ENCODE measurements around the gene PKN2.

PKN2 gene

DNA sequence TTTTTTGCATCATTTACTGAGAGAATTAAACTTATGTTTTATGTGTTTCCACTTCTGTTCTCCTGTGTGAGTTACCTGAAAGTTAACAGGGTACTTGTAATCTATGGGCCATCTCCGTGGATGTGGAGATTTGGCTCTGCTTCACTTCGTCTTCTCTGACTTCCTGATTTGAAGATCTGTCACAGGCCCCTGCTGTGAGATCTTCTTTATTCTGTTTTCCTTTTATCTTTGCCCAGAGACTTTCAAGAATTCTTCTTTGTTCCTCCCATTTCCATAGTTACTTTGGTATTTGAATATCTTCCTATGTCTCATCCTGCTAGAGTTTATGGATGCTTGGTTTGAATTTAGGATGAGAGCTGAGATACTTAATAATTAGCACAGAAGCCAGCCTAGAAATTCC lies 35.4 kb upstream of the PKN2 start:
- TF ChIP-seq, protein P1, sequence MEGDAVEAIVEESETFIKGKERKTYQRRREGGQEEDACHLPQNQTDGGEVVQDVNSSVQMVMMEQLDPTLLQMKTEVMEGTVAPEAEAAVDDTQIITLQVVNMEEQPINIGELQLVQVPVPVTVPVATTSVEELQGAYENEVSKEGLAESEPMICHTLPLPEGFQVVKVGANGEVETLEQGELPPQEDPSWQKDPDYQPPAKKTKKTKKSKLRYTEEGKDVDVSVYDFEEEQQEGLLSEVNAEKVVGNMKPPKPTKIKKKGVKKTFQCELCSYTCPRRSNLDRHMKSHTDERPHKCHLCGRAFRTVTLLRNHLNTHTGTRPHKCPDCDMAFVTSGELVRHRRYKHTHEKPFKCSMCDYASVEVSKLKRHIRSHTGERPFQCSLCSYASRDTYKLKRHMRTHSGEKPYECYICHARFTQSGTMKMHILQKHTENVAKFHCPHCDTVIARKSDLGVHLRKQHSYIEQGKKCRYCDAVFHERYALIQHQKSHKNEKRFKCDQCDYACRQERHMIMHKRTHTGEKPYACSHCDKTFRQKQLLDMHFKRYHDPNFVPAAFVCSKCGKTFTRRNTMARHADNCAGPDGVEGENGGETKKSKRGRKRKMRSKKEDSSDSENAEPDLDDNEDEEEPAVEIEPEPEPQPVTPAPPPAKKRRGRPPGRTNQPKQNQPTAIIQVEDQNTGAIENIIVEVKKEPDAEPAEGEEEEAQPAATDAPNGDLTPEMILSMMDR (conservative IDR thresholded peaks at IDR 0.05), result no peak
- no peak overlapping the region for H3K27ac ChIP-seq

DNA sequence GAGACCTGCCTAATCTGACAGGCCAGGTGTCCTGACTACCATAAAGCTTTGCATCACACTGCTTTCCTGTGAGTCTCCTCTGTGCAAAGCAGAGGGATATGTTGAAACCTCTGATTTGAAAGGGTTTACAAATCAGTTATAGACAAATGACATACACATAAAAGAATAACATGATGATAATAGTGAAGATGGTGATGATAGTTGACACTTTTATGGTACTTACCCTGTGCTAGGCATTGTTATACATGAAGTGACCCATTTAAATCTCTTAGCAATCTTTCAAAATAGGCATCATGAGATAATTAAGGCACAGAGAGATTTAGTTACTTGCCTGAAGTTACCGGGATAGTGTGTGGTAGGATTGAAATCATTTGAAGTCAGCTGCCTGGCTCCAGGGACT lies 34.1 kb upstream of the PKN2 start:
- TF ChIP-seq, protein P1 (conservative IDR thresholded peaks at IDR 0.05), result no peak
- no peak overlapping the region for H3K27ac ChIP-seq

DNA sequence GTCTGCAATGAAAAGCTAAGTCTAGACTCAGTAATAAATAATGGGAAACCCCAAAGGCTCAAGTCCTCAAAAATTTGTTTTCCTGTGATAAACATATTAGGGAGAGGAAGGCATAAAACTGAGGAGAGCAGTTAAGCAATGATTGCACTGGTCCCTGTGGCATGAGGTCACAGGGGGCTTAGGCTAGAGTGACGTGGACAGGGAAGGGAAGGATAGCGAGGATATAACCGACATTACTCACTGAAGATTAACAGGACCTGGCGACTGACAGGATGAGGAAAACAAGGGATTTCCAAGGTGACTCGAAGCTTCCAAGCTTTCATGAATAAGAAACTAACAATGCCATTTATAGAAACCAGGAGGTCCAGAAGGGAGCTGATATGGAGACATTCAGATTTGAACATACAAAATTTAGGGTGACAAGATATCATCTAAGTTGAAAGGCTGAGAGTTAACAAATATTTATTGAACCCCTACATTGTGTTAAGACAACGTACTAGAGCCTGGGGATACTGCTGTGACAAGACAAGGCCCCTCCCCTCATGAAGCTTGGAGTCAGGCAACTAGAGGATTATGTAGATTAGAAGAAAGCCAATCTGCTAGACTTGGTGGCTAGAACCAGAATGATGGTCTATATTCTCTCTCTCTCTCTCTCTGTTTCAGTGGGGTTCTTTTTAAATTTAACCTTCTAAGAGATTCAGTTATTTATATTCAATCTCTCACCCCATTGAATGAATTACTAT lies 33.2 kb upstream of the PKN2 start:
- TF ChIP-seq, protein P1 (conservative IDR thresholded peaks at IDR 0.05), result no peak
- H3K27ac ChIP-seq, result no peak overlapping the region

DNA sequence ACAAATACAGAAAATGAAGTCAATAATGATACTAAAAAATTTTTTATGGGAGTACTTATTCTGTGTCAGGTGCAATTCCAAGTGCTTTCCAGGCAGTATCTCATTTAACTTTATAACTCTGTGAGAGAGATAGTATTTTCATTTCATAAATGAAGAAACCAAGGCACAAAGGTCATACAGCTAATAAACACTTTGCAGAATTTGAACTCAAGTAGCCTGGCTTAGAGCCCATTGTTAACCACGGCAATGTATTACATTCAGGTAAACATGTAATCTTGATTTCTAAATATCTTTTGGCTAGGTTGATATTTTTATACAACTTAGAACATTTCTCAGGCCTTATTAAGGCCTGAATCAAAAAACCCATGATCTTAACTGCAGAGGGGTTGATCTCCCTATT lies 28.9 kb upstream of the PKN2 start:
- TF ChIP-seq, protein P1 (conservative IDR thresholded peaks at IDR 0.05), result no peak
- H3K27ac ChIP-seq, result no peak overlapping the region

DNA sequence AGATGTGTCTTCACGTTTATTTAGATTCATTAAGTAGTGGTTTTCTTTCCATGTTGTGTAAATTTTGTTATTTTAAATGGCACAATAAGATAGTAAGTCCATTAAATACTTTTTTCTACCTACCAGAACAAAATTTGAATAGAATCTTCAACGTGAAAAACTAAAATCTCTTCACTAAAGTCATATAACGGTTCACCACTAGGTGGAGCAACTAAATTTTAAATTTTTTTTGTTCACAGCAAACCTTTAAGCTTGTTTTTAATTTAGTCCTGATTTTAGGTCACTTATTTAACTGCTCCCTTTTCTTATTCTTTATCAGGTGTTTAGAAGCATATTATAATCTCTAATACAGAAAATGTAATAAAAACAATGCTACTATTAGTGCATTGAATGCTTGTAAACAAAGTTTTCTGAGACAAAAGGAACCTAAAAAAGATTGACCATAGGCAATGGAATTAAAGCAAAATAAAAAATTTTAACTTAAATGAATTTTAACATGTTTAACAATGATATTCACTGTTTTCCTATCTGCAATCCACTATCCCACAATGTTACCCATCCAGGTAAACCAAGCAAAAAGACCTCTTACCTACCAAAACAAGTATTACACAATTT lies 28.3 kb upstream of the PKN2 start:
- TF ChIP-seq, protein P1 (conservative IDR thresholded peaks at IDR 0.05), result peak; percentile 72

DNA sequence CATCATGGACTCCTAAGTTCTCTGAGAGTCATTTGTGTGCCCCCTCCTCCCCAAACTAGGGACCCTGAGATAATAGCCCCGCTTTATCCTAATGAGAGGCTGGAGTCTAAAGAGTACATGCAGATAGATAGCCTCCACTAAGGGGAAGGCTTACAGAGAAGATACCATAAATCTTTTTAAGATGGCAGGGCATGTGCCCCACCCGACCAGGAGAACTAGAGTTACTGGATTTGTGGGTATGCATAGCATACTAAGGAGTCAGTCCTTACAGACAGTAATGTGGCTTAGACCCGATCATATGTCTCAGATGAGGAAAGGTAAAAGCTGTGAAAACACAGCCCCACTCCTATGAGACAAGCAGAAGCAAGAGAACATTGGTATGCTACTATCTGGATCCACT lies 25.7 kb upstream of the PKN2 start:
- TF ChIP-seq, protein P1 (conservative IDR thresholded peaks at IDR 0.05), result no peak
- no peak overlapping the region for H3K27ac ChIP-seq

More for the DNA sequence above, 28.3 kb upstream of the PKN2 start:
- no peak overlapping the region for H3K27ac ChIP-seq

DNA sequence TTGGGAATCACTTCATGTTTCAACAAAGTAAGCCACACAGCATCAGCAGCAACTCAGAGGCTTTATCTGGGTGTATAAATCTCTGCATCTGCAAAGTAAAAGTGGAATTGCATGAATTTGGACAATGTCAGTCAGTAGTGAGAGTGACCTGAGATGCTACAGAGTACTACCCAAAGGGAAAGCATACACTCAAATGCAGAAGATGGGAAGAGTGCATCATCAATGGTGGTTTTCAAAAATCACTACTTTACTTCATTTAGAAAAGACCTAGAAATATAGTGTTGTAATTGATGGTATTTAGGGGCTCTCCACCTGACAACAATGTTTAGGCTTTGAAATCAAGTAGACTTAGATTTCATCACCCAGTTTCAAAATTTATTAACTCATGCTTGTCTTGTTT lies 24.5 kb upstream of the PKN2 start:
- TF ChIP-seq, protein P1 (conservative IDR thresholded peaks at IDR 0.05), result no peak
- H3K27ac ChIP-seq, result no peak overlapping the region
